ENCODE data around the gene EDRF1.

DNA sequence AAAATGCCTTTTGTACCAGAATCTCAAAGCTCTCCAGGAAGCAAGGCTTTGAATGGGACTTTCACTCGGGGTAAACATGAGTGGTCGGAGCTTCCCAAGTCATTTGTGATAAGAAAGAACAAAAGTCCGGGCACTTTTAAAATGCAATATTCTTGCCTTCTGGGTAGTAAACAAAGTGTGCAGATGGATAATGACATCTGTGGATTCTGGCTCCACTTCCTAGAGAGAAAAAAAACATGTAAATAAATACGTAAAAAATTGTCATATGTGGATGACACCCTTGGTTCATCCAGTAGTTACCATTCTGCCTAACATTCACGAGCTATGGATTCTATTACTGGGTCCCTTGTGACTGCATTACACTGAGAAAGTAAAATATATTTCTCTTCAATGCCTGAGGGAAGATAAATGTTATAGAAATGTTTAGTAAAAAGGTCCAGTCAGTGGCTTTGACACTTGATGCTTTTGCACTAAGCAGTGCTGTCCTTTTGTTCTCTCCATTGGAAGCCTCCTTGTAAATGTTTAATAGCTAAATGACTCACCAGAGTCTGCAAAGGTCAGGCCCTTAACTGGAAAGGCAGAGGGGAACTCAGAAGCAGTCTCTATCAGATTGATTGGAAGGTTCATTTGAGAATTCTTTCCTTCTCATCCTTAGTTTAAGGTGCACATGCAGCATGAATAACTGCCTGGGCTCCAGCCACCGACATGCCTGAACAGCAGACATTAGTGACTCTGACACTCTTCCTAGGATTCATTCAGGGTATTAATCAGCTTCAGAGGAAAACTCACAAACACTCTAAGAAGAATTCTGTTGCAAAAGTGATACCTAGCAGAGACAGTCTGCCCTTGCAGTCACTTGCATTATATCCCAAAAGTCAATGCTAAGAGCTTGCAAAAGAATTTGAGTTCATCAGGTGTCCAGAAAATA lies 11.7 kb upstream of the EDRF1 start:
- TF ChIP-seq, protein P1, sequence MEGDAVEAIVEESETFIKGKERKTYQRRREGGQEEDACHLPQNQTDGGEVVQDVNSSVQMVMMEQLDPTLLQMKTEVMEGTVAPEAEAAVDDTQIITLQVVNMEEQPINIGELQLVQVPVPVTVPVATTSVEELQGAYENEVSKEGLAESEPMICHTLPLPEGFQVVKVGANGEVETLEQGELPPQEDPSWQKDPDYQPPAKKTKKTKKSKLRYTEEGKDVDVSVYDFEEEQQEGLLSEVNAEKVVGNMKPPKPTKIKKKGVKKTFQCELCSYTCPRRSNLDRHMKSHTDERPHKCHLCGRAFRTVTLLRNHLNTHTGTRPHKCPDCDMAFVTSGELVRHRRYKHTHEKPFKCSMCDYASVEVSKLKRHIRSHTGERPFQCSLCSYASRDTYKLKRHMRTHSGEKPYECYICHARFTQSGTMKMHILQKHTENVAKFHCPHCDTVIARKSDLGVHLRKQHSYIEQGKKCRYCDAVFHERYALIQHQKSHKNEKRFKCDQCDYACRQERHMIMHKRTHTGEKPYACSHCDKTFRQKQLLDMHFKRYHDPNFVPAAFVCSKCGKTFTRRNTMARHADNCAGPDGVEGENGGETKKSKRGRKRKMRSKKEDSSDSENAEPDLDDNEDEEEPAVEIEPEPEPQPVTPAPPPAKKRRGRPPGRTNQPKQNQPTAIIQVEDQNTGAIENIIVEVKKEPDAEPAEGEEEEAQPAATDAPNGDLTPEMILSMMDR (conservative IDR thresholded peaks at IDR 0.05; ENCODE audit: low read depth in 2 of 2) = no peak
- TF ChIP-seq STAT1 (IDR thresholded peaks at IDR 0.05; ENCODE audit: unreplicated experiment) (no peak), EZH2 (IDR thresholded peaks at IDR 0.05; ENCODE audit: low read depth, unreplicated experiment) (no peak), EZH2phosphoT487 (IDR thresholded peaks at IDR 0.05; ENCODE audit: unreplicated experiment) (no peak), CREB1 (CRISPR knock-in tag; IDR thresholded peaks at IDR 0.05; ENCODE audit: low read depth) (no peak), POLR2AphosphoS5 (IDR thresholded peaks at IDR 0.05; ENCODE audit: low read depth) (no peak)
- TF ChIP-seq, protein P2, sequence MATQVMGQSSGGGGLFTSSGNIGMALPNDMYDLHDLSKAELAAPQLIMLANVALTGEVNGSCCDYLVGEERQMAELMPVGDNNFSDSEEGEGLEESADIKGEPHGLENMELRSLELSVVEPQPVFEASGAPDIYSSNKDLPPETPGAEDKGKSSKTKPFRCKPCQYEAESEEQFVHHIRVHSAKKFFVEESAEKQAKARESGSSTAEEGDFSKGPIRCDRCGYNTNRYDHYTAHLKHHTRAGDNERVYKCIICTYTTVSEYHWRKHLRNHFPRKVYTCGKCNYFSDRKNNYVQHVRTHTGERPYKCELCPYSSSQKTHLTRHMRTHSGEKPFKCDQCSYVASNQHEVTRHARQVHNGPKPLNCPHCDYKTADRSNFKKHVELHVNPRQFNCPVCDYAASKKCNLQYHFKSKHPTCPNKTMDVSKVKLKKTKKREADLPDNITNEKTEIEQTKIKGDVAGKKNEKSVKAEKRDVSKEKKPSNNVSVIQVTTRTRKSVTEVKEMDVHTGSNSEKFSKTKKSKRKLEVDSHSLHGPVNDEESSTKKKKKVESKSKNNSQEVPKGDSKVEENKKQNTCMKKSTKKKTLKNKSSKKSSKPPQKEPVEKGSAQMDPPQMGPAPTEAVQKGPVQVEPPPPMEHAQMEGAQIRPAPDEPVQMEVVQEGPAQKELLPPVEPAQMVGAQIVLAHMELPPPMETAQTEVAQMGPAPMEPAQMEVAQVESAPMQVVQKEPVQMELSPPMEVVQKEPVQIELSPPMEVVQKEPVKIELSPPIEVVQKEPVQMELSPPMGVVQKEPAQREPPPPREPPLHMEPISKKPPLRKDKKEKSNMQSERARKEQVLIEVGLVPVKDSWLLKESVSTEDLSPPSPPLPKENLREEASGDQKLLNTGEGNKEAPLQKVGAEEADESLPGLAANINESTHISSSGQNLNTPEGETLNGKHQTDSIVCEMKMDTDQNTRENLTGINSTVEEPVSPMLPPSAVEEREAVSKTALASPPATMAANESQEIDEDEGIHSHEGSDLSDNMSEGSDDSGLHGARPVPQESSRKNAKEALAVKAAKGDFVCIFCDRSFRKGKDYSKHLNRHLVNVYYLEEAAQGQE (IDR thresholded peaks at IDR 0.05; ENCODE audit: unreplicated experiment) = no peak
- TF ChIP-seq, protein P3, sequence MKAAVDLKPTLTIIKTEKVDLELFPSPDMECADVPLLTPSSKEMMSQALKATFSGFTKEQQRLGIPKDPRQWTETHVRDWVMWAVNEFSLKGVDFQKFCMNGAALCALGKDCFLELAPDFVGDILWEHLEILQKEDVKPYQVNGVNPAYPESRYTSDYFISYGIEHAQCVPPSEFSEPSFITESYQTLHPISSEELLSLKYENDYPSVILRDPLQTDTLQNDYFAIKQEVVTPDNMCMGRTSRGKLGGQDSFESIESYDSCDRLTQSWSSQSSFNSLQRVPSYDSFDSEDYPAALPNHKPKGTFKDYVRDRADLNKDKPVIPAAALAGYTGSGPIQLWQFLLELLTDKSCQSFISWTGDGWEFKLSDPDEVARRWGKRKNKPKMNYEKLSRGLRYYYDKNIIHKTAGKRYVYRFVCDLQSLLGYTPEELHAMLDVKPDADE (IDR thresholded peaks at IDR 0.05) = no peak

All from GM23338 (cell line).